K562 (cell line): ENCODE measurements around the gene IRX2. TPM values are rescaled to one million over a fixed set of nuclear protein-coding genes. Genes with fewer than 3 reads are reported as not detected.
A peak's percentile ranks its signal among the peaks of the same experiment; 100 is the strongest.

Source experiments
- ATAC-seq: fragments of 200-7000 bp; cut with Tn5 transposase; 3 replicates; pipeline ENCODE4 v1.9.1; 2020; ENCODE audit warnings: moderate library complexity
- BruUV-seq: library from RNA; stranded (reverse); fragments of 400-500 nt; replicated peaks from 2 replicates; lab custom pipeline; 2021; lab: Mats Ljungman, UMichigan
- CTCF ChIA-PET: fragments of 300-600 bp; formaldehyde crosslinking; extraction: SDS; loops from one replicate; lab custom pipeline; 2021; ENCODE audit warnings: low intra/inter-chr PET ratio; lab: Yijun Ruan, JAX
- POLR2A ChIA-PET: fragments of 300-600, 350-650 bp; sonication (Branson Sonifier 250); formaldehyde crosslinking; extraction: SDS; loops from one replicate; lab custom pipeline; 2021; ENCODE audit warnings: antibody characterized with exemption, inconsistent platforms; lab: Yijun Ruan, JAX
- DNase-seq, 4 experiments: peaks; one replicate each; pipeline versions ENCODE4 v3.0.0 to v3.0.0-alpha.2; 2011 to 2018; ENCODE audit warnings: low spot score in 3 of 4, mixed read lengths in 3 of 4; ENCODE audit errors: extremely low read depth in 1 of 4
- FAIRE-seq: peaks from 2 replicates; lab custom pipeline; 2011; peaks lifted over from hg19 to GRCh38; lab: Jason Lieb, UNC
- H2AFZ ChIP-seq: 2 replicates; pipeline ENCODE4 v1.6.0; 2011; ENCODE audit warnings: low read depth, low read length, control low read depth, inconsistent platforms
- H3K27ac ChIP-seq: fragments of 200-600 bp; 3 replicates; pipeline ENCODE4 v1.8.0; 2011; ENCODE audit warnings: low read depth, mild to moderate bottlenecking, control low read depth, inconsistent platforms, low read length, moderate library complexity, mixed read lengths; ENCODE audit errors: extremely low read depth
- H3K27me3 ChIP-seq, 2 experiments: fragments of 300-600 bp in 1 of 2; 2 replicates in 1 of 2; 3 replicates in 1 of 2; pipeline versions ENCODE4 v1.6.0 to v1.8.0; 2011; ENCODE audit warnings: inconsistent platforms in 2 of 2, low read length in 2 of 2, mild to moderate bottlenecking in 1 of 2, mixed read lengths in 1 of 2, moderate library complexity in 1 of 2; ENCODE audit not compliant: control insufficient read depth in 2 of 2, insufficient read depth in 2 of 2
- H3K36me3 ChIP-seq: fragments of 300-600 bp; 3 replicates; pipeline ENCODE4 v1.8.0; 2011; ENCODE audit warnings: mild to moderate bottlenecking, low read length, inconsistent platforms; ENCODE audit not compliant: control insufficient read depth, insufficient read depth
- H3K4me1 ChIP-seq, 2 experiments: fragments of 200-600 bp in 1 of 2; replicated peaks in 1 of 2; 2 replicates in 1 of 2; 3 replicates in 1 of 2; pipeline versions ENCODE4 v1.5.1 to v1.8.0; 2011; ENCODE audit warnings: inconsistent platforms in 2 of 2, low read length in 2 of 2, mild to moderate bottlenecking in 1 of 2, mixed read lengths in 1 of 2, moderate library complexity in 1 of 2; ENCODE audit not compliant: control insufficient read depth in 2 of 2, insufficient read depth in 2 of 2
- H3K4me2 ChIP-seq: 2 replicates; pipeline ENCODE4 v1.6.1; 2011; ENCODE audit warnings: low read length, control low read depth, inconsistent platforms, mixed read lengths; ENCODE audit not compliant: insufficient read depth
- H3K4me3 ChIP-seq: fragments of 200-600 bp; sonication (generic), shearing (Covaris generic); 2 replicates; pipeline ENCODE4 v1.5.1; 2016; ENCODE audit warnings: control low read depth, inconsistent platforms
- H3K79me2 ChIP-seq: fragments of 200-600 bp; 3 replicates; pipeline ENCODE4 v1.8.0; 2011; ENCODE audit warnings: low read length, inconsistent platforms; ENCODE audit not compliant: control insufficient read depth, insufficient read depth
- H3K9ac ChIP-seq, 2 experiments: 2 replicates each; pipeline versions ENCODE4 v1.6.0 to v1.6.1; 2011; ENCODE audit warnings: low read depth in 2 of 2, low read length in 2 of 2, control low read depth in 1 of 2, inconsistent platforms in 1 of 2, mild to moderate bottlenecking in 1 of 2, mixed read lengths in 1 of 2; ENCODE audit not compliant: insufficient read depth in 1 of 2
- H3K9me1 ChIP-seq: one replicate; pipeline ENCODE4 v1.6.0; 2011; ENCODE audit warnings: inconsistent platforms, mild to moderate bottlenecking, low read length, moderate library complexity; ENCODE audit not compliant: control insufficient read depth, insufficient read depth
- H3K9me3 ChIP-seq: replicated peaks from 2 replicates; pipeline ENCODE4 v1.5.1; 2011; ENCODE audit warnings: low read depth, low read length, inconsistent platforms; ENCODE audit not compliant: control insufficient read depth, insufficient read depth
- H4K20me1 ChIP-seq: replicated peaks from 2 replicates; pipeline ENCODE4 v1.6.1; 2011; ENCODE audit warnings: low read length, inconsistent platforms, mixed read lengths; ENCODE audit not compliant: control insufficient read depth, insufficient read depth
- CHD1 ChIP-seq: fragments of 200-600 bp; sonication (generic); IDR thresholded peaks from one replicate; pipeline ENCODE4 v1.6.1; 2012; ENCODE audit warnings: mild to moderate bottlenecking, moderate library complexity, low read length, inconsistent platforms
- EP300 ChIP-seq: IDR thresholded peaks from 2 replicates; pipeline ENCODE4 v1.6.1; 2012; ENCODE audit warnings: low read length, improper control_type of control experiment
- HCFC1 ChIP-seq: IDR thresholded peaks from 2 replicates; pipeline ENCODE4 v1.6.1; 2012; ENCODE audit warnings: low read depth, low read length, improper control_type of control experiment
- MTA3 ChIP-seq: fragments of 450-650 bp; formaldehyde crosslinking; IDR thresholded peaks from 2 replicates; pipeline ENCODE4 v1.6.1; 2017; ENCODE audit warnings: mild to moderate bottlenecking, borderline replicate concordance
- NR4A1 ChIP-seq, 2 experiments: fragments of 250-450 bp in 1 of 2; fragments of 450-650 bp in 1 of 2; sonication (Bioruptor Pico) in 1 of 2; IDR thresholded peaks; 2 replicates each; pipeline versions ENCODE4 v1.4.0 to v1.6.1; 2016 to 2020; ENCODE audit warnings: mild to moderate bottlenecking in 2 of 2, missing compliant biosample characterization in 1 of 2, missing genetic modification characterization in 1 of 2, moderate library complexity in 1 of 2
- RAD51 ChIP-seq: fragments of 450-650 bp; IDR thresholded peaks from 2 replicates; pipeline ENCODE4 v1.7.1; 2016; ENCODE audit warnings: low read depth, mild to moderate bottlenecking, borderline replicate concordance
- SIX5 ChIP-seq, 2 experiments: IDR thresholded peaks; 2 replicates each; pipeline ENCODE4 v1.6.1; 2011; ENCODE audit warnings: low read length in 2 of 2, borderline replicate concordance in 1 of 2, low read depth in 1 of 2, mild to moderate bottlenecking in 1 of 2, moderate library complexity in 1 of 2; ENCODE audit not compliant: insufficient read depth in 1 of 2
- STAT5B ChIP-seq: fragments of 250-450 bp; sonication (Bioruptor Pico); IDR thresholded peaks from 2 replicates; pipeline ENCODE4 v1.8.0; 2021; ENCODE audit warnings: mild to moderate bottlenecking, inconsistent platforms
- ZFP1 ChIP-seq: fragments of 450-650 bp; formaldehyde crosslinking; IDR thresholded peaks from 2 replicates; pipeline ENCODE4 v1.4.0; 2020; ENCODE audit warnings: mild to moderate bottlenecking, mixed read lengths
- ZNF695 ChIP-seq: fragments of 450-650 bp; formaldehyde crosslinking; IDR thresholded peaks from 2 replicates; pipeline ENCODE4 v1.4.0; 2020; ENCODE audit warnings: mild to moderate bottlenecking, moderate library complexity
- WGBS: fragments of 100-300 bp; shearing (Covaris generic); methylation state at CpG from one replicate; pipeline ENCODE4 v1.1.6; 2016; ENCODE audit warnings: low coverage, mixed read lengths; ENCODE audit not compliant: insufficient coverage; ENCODE audit errors: missing lambda C conversion rate; 5-methylcytosine and 5-hydroxymethylcytosine counted together
- in situ Hi-C: fragments of 300-500 bp; cut with MboI; formaldehyde crosslinking; loops from 4 replicates; pipeline ENCODE4 v1.15.0; 2018; ENCODE audit warnings: inconsistent platforms, mixed read lengths
- intact Hi-C: fragments of 100-400 bp; cut with micrococcal nuclease; formaldehyde crosslinking; loops from 2 replicates; pipeline ENCODE4 v1.14.2; 2022
- polyA plus RNA-seq, 8 experiments: library from polyadenylated mRNA; depleted of rRNA in 4 of 8; stranded (reverse) in 5 of 8; unstranded in 3 of 8; fragments of >200 nt; fragmentation: Nextera tagmentation in 2 of 8; fragmentation: Illumina TruSeq in 1 of 8; extraction: Ambion mirVana in 2 of 8; extraction: Trizol in 1 of 8; gene quantifications; 2 replicates each; pipeline versions ENCODE4 v1.2.1 to v1.2.3, GENCODE V29; 2011 to 2014; ENCODE audit warnings: inconsistent platforms in 1 of 8, missing spikeins in 1 of 8
- total RNA-seq, 7 experiments: library from RNA; depleted of rRNA in 6 of 7; stranded (reverse); fragments of >200 nt in 6 of 7; fragmentation: Illumina TruSeq in 2 of 7; extraction: Trizol in 2 of 7; gene quantifications; 2 replicates each; pipeline versions ENCODE4 v1.2.1 to v1.2.3, GENCODE V29; 2011 to 2021; ENCODE audit warnings: low replicate concordance in 1 of 7
- TF ChIP-seq, protein P1 (sequence below): fragments of 250-450 bp; sonication (Bioruptor Pico); IDR thresholded peaks from 2 replicates; pipeline ENCODE4 v1.4.0; 2020
- TF ChIP-seq, protein P2 (sequence below): sonication (generic); formaldehyde crosslinking; IDR thresholded peaks from 2 replicates; pipeline ENCODE4 v1.8.0; 2022; ENCODE audit warnings: mild to moderate bottlenecking, missing genetic modification reagents

Gene IRX2
- total and polyA plus RNA-seq, 9 of the 15 experiments (the other 6 are each of a cell fraction or from before 2014, with no cell fraction given): 0.13 TPM; not detected in 8

DNA sequence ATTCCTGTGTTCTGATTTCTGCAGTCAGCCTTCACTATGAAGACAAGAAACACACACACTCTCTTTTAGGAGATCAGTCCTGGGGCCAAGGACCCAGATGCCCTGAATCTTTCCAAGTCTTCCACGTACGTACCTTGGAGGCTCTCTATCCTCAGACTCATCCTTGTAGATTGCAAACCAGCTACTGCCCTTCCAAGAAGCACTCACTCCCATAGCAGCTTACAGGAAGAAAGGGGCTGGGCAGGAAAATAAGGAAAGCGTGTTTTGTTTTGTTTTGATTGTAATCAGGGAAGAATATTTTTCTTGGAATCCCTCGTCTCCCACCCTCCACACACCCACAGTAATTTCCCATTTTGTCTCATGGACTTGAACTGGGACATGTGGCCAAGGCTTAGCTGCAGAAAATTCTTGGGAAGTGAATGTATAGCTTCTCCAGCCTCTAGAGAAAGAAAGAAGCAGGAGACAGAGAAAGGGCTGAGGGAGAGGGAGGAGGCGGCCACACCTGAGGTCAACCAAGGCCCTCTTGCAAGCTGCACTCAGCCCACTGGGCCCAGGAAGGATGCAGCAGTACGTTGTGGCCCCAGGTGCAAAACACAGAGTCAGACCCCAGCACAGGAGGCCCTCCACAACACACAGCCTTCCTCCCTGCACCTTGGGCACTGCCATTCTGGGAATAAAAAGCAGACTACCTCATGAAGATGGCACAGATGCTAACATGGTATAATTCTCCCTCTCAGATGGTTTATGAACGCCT lies 29.9 kb downstream of the IRX2 start (continued):
- no peak for TF ChIP-seq HCFC1
- TF ChIP-seq NR4A1 (CRISPR knock-in tag; IDR thresholded peaks at IDR 0.05): no peak
- TF ChIP-seq NR4A1 (tag; IDR thresholded peaks at IDR 0.05): no peak
- TF ChIP-seq RAD51: no peak
- TF ChIP-seq MTA3: no peak
- no peak for TF ChIP-seq STAT5B
- TF ChIP-seq CHD1: no peak

DNA sequence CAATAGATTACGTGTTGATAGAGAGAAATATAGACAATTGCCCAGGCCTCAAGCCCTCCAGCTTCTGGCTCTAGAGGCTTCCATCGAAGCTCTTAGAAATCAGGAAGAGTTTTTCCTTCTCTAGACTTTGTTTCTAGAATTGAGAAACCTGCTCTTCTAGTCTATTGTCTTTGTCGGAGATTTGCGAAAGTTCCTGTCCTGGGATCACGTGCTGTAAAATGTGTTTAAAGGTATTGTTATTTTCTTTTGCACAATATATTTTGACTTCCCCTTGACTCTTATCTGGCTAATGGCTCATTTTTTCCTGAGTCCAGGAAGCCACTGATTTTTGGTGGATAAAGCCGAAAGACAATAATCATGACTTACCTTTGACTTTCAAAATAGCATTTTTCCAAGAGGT lies 32.1 kb downstream of the IRX2 start:
- H3K4me3 ChIP-seq: no peak overlapping the region
- H3K4me2 ChIP-seq: no peak overlapping the region
- in situ Hi-C loops (no loop called here), intact Hi-C loops (no loop called here)
- H3K27ac ChIP-seq: no peak overlapping the region
- H4K20me1 ChIP-seq: peaks cover 3% of the 10 kb centered on the region; the same call in 1 of the 2 replicates
- 0% methylated on average over 6 of the region's 6 CpGs for WGBS
- H3K9me3 ChIP-seq: no peaks in the 10 kb centered on the region
- no peak for ATAC-seq
- H2AFZ ChIP-seq: no peak overlapping the region
- ChIA-PET CTCF (no interaction called here), POLR2A (no interaction called here)
- BruUV-seq: no TSS peak
- no peaks in the 10 kb centered on the region for H3K79me2 ChIP-seq
- no peaks in the 10 kb centered on the region for H3K9me1 ChIP-seq
- peaks cover 0 to 28% of the 10 kb centered on the region in 2 experiments; a peak in 3 of 5 replicates for H3K27me3 ChIP-seq
- no peaks in the 10 kb centered on the region for H3K36me3 ChIP-seq
- FAIRE-seq: peak; percentile 11
- DNase-seq: no peak
- H3K9ac ChIP-seq: no peak overlapping the region
- no peaks in the 10 kb centered on the region for H3K4me1 ChIP-seq
- TF ChIP-seq, protein P1, sequence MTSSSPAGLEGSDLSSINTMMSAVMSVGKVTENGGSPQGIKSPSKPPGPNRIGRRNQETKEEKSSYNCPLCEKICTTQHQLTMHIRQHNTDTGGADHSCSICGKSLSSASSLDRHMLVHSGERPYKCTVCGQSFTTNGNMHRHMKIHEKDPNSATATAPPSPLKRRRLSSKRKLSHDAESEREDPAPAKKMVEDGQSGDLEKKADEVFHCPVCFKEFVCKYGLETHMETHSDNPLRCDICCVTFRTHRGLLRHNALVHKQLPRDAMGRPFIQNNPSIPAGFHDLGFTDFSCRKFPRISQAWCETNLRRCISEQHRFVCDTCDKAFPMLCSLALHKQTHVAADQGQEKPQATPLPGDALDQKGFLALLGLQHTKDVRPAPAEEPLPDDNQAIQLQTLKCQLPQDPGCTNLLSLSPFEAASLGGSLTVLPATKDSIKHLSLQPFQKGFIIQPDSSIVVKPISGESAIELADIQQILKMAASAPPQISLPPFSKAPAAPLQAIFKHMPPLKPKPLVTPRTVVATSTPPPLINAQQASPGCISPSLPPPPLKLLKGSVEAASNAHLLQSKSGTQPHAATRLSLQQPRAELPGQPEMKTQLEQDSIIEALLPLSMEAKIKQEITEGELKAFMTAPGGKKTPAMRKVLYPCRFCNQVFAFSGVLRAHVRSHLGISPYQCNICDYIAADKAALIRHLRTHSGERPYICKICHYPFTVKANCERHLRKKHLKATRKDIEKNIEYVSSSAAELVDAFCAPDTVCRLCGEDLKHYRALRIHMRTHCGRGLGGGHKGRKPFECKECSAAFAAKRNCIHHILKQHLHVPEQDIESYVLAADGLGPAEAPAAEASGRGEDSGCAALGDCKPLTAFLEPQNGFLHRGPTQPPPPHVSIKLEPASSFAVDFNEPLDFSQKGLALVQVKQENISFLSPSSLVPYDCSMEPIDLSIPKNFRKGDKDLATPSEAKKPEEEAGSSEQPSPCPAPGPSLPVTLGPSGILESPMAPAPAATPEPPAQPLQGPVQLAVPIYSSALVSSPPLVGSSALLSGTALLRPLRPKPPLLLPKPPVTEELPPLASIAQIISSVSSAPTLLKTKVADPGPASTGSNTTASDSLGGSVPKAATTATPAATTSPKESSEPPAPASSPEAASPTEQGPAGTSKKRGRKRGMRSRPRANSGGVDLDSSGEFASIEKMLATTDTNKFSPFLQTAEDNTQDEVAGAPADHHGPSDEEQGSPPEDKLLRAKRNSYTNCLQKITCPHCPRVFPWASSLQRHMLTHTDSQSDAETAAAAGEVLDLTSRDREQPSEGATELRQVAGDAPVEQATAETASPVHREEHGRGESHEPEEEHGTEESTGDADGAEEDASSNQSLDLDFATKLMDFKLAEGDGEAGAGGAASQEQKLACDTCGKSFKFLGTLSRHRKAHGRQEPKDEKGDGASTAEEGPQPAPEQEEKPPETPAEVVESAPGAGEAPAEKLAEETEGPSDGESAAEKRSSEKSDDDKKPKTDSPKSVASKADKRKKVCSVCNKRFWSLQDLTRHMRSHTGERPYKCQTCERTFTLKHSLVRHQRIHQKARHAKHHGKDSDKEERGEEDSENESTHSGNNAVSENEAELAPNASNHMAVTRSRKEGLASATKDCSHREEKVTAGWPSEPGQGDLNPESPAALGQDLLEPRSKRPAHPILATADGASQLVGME: no peak
- TF ChIP-seq SIX5 (IDR thresholded peaks at IDR 0.05; ENCODE audit: borderline replicate concordance in 1 of 2, insufficient read depth in 1 of 2, low read depth in 1 of 2, low read length in 2 of 2): no peak
- TF ChIP-seq, protein P2, sequence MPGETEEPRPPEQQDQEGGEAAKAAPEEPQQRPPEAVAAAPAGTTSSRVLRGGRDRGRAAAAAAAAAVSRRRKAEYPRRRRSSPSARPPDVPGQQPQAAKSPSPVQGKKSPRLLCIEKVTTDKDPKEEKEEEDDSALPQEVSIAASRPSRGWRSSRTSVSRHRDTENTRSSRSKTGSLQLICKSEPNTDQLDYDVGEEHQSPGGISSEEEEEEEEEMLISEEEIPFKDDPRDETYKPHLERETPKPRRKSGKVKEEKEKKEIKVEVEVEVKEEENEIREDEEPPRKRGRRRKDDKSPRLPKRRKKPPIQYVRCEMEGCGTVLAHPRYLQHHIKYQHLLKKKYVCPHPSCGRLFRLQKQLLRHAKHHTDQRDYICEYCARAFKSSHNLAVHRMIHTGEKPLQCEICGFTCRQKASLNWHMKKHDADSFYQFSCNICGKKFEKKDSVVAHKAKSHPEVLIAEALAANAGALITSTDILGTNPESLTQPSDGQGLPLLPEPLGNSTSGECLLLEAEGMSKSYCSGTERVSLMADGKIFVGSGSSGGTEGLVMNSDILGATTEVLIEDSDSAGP: no peak
- TF ChIP-seq ZFP1 (CRISPR knock-in tag): no peak
- TF ChIP-seq ZNF695 (CRISPR knock-in tag): no peak
- no peak for TF ChIP-seq EP300
